ENCODE measurements around the gene CFAP70. TPM values are rescaled to one million over a fixed set of nuclear protein-coding genes. Genes with fewer than 3 reads are reported as not detected.

The CFAP70 gene
- total RNA-seq, 1 experiment from 2014 or later, result 1.5 TPM

GRCh38 chr10:73226663-73227062 is 132.0 kb downstream of the CFAP70 start:
- H3K27me3 Mint-ChIP-seq (ENCODE audit: insufficient read depth, unreplicated experiment), result no peaks in the 10 kb centered on the region
- POLR2A ChIA-PET, result interaction anchor here (1.7 kb wide), 1 partner anchor 27 kb away, joined by 8 read pairs; no protein-coding TSS in a partner anchor
- peaks cover 22% of the 10 kb centered on the region for H3K36me3 Mint-ChIP-seq (ENCODE audit: insufficient read depth, unreplicated experiment)
- no peak for TF ChIP-seq CTCF (IDR thresholded peaks at IDR 0.05; ENCODE audit: unreplicated experiment)
- intact Hi-C loops (cut with micrococcal nuclease), result no loop called here
- H3K9me3 Mint-ChIP-seq (ENCODE audit: unreplicated experiment), result no peaks in the 10 kb centered on the region
- no peak overlapping the region for H3K4me3 Mint-ChIP-seq (ENCODE audit: unreplicated experiment)
- CTCF ChIA-PET, result interaction anchor here (0.6 kb wide), 1 partner anchor 18 kb away, joined by 4 read pairs; no protein-coding TSS in a partner anchor
- no peak for DNase-seq (ENCODE audit: unreplicated experiment)
- no peaks in the 10 kb centered on the region for H3K4me1 Mint-ChIP-seq (ENCODE audit: insufficient read depth, unreplicated experiment)
- H3K27ac Mint-ChIP-seq (ENCODE audit: low read depth, unreplicated experiment), result no peak overlapping the region
- no TSS peak for BruUV-seq (replicated peaks)

- no peaks in the 10 kb centered on the region for H3K9me3 Mint-ChIP-seq (ENCODE audit: unreplicated experiment)
- ChIA-PET POLR2A (interaction anchor here (0.6 to 1.7 kb wide), 4 partner anchors 13 to 1751 kb away, joined by 3 to 8 read pairs (median 6); no protein-coding TSS in a partner anchor), CTCF (interaction anchor here (0.6 to 0.7 kb wide), 2 partner anchors 15 to 81 kb away, joined by 3 read pairs; no protein-coding TSS in a partner anchor)
- peak; percentile 14 for DNase-seq (ENCODE audit: unreplicated experiment)
- no TSS peak for BruUV-seq (replicated peaks)
- no peak overlapping the region for H3K27ac Mint-ChIP-seq (ENCODE audit: low read depth, unreplicated experiment)
- no peak for TF ChIP-seq CTCF (IDR thresholded peaks at IDR 0.05; ENCODE audit: unreplicated experiment)
- H3K4me1 Mint-ChIP-seq (ENCODE audit: insufficient read depth, unreplicated experiment), result no peaks in the 10 kb centered on the region
- H3K4me3 Mint-ChIP-seq (ENCODE audit: unreplicated experiment), result no peak overlapping the region
- H3K36me3 Mint-ChIP-seq (ENCODE audit: insufficient read depth, unreplicated experiment), result peaks cover 18% of the 10 kb centered on the region
- intact Hi-C loops (cut with micrococcal nuclease), result no loop called here
- no peaks in the 10 kb centered on the region for H3K27me3 Mint-ChIP-seq (ENCODE audit: insufficient read depth, unreplicated experiment)
Measured at GRCh38 chr10:73225518-73225917, 133.1 kb downstream of the CFAP70 start.

GRCh38 chr10:73220989-73221388 is 137.7 kb downstream of the CFAP70 start:
- H3K36me3 Mint-ChIP-seq (ENCODE audit: insufficient read depth, unreplicated experiment), result peaks cover 19% of the 10 kb centered on the region
- no peaks in the 10 kb centered on the region for H3K27me3 Mint-ChIP-seq (ENCODE audit: insufficient read depth, unreplicated experiment)
- intact Hi-C loops (cut with micrococcal nuclease), result no loop called here
- H3K4me1 Mint-ChIP-seq (ENCODE audit: insufficient read depth, unreplicated experiment), result no peaks in the 10 kb centered on the region
- H3K27ac Mint-ChIP-seq (ENCODE audit: low read depth, unreplicated experiment), result no peak overlapping the region
- ChIA-PET POLR2A (no interaction called here), CTCF (no interaction called here)
- TF ChIP-seq CTCF (IDR thresholded peaks at IDR 0.05; ENCODE audit: unreplicated experiment), result no peak
- BruUV-seq (replicated peaks), result no TSS peak
- no peak for DNase-seq (ENCODE audit: unreplicated experiment)
- no peak overlapping the region for H3K4me3 Mint-ChIP-seq (ENCODE audit: unreplicated experiment)
- no peaks in the 10 kb centered on the region for H3K9me3 Mint-ChIP-seq (ENCODE audit: unreplicated experiment)

GRCh38 chr10:73219384-73219783 is 139.3 kb downstream of the CFAP70 start:
- Mint-ChIP-seq H3K27ac (ENCODE audit: low read depth, unreplicated experiment) (no peak overlapping the region), H3K36me3 (ENCODE audit: insufficient read depth, unreplicated experiment) (peaks cover 13% of the 10 kb centered on the region), H3K27me3 (ENCODE audit: insufficient read depth, unreplicated experiment) (no peaks in the 10 kb centered on the region), H3K4me3 (ENCODE audit: unreplicated experiment) (no peak overlapping the region), H3K9me3 (ENCODE audit: unreplicated experiment) (no peaks in the 10 kb centered on the region), H3K4me1 (ENCODE audit: insufficient read depth, unreplicated experiment) (no peaks in the 10 kb centered on the region)
- DNase-seq (ENCODE audit: unreplicated experiment), result no peak
- CTCF ChIA-PET, result no interaction called here
- TF ChIP-seq CTCF (IDR thresholded peaks at IDR 0.05; ENCODE audit: unreplicated experiment), result no peak
- intact Hi-C loops (cut with micrococcal nuclease), result no loop called here
- POLR2A ChIA-PET, result interaction anchor here (0.6 kb wide), 1 partner anchor 22 kb away, joined by 5 read pairs; no protein-coding TSS in a partner anchor
- BruUV-seq (replicated peaks), result no TSS peak

Data from MCF 10A (cell line).